H1 (cell line): ENCODE results near the gene DARS1. TPM values are rescaled to one million over a fixed set of nuclear protein-coding genes. Genes with fewer than 3 reads are reported as not detected.

Experiments used
- CTCF ChIA-PET: fragments of 300-600 bp; sonication (Branson Sonifier 250); formaldehyde crosslinking; loops from one replicate; lab custom pipeline; 2021; ENCODE audit not compliant: partially characterized antibody; lab: Charles Lee
- POLR2A ChIA-PET: fragments of 300-600 bp; sonication (Branson Sonifier 250); formaldehyde crosslinking; loops from one replicate; lab custom pipeline; 2021; ENCODE audit warnings: inconsistent platforms; ENCODE audit not compliant: partially characterized antibody; lab: Charles Lee
- DNase-seq, 2 experiments: peaks; one replicate each; pipeline versions ENCODE4 v3.0.0 to v3.0.0-alpha.2; 2010 to 2022; ENCODE audit warnings: low spot score in 2 of 2, low read depth in 1 of 2, mixed read lengths in 1 of 2
- FAIRE-seq: peaks from 2 replicates; lab custom pipeline; 2011; peaks lifted over from hg19 to GRCh38; lab: Jason Lieb, UNC
- H2AFZ ChIP-seq: 2 replicates; pipeline ENCODE4 v1.8.1; 2012; ENCODE audit warnings: low read length, inconsistent platforms
- H2AK5ac ChIP-seq: 2 replicates; pipeline ENCODE4 v1.6.1; 2013; ENCODE audit warnings: low read depth, low read length
- H2BK120ac ChIP-seq: replicated peaks from 2 replicates; pipeline ENCODE3; 2013; ENCODE audit warnings: low read depth, low read length, inconsistent platforms
- H2BK12ac ChIP-seq: 2 replicates; pipeline ENCODE4 v1.6.1; 2013; ENCODE audit warnings: low read depth, low read length
- H2BK15ac ChIP-seq: 2 replicates; pipeline ENCODE4 v1.6.1; 2013; ENCODE audit warnings: low read length
- H2BK20ac ChIP-seq: 2 replicates; pipeline ENCODE4 v1.6.1; 2013; ENCODE audit warnings: low read length
- H2BK5ac ChIP-seq: 2 replicates; pipeline ENCODE4 v1.6.1; 2013; ENCODE audit warnings: low read depth, low read length
- H3K14ac ChIP-seq: 2 replicates; pipeline ENCODE4 v1.6.1; 2013; ENCODE audit warnings: inconsistent platforms; ENCODE audit not compliant: insufficient read length
- H3K18ac ChIP-seq: 2 replicates; pipeline ENCODE4 v1.6.1; 2013; ENCODE audit warnings: low read length; ENCODE audit errors: extremely low read depth
- H3K23ac ChIP-seq: 2 replicates; pipeline ENCODE4 v1.6.1; 2013; ENCODE audit warnings: inconsistent platforms; ENCODE audit not compliant: insufficient read length
- H3K23me2 ChIP-seq: 2 replicates; pipeline ENCODE4 v1.6.1; 2013; ENCODE audit warnings: low read depth, low read length
- H3K27ac ChIP-seq: 2 replicates; pipeline ENCODE4 v1.6.1; 2011; ENCODE audit warnings: low read depth, low read length, inconsistent platforms
- H3K27me3 ChIP-seq, 4 experiments: replicated peaks in 1 of 4; 1 replicate in 1 of 4; 2 replicates in 3 of 4; pipeline versions ENCODE4 v1.6.1 to v1.8.1; 2011 to 2013; ENCODE audit warnings: low read length in 3 of 4, mild to moderate bottlenecking in 3 of 4, inconsistent platforms in 2 of 4, mixed read lengths in 2 of 4, moderate library complexity in 1 of 4; ENCODE audit not compliant: control insufficient read depth in 3 of 4, insufficient read depth in 3 of 4; ENCODE audit errors: extremely low read depth in 1 of 4
- H3K36me3 ChIP-seq, 4 experiments: 2 replicates each; pipeline versions ENCODE4 v1.6.1 to v1.8.1; 2011 to 2013; ENCODE audit warnings: mild to moderate bottlenecking in 4 of 4, low read length in 3 of 4, moderate library complexity in 2 of 4, control low read depth in 1 of 4, inconsistent platforms in 1 of 4; ENCODE audit not compliant: insufficient read depth in 4 of 4, control insufficient read depth in 2 of 4
- H3K4ac ChIP-seq: replicated peaks from 2 replicates; pipeline ENCODE3; 2013; ENCODE audit warnings: low read length, low read depth, mixed read lengths, inconsistent platforms; ENCODE audit not compliant: insufficient read length
- H3K4me1 ChIP-seq, 4 experiments: replicated peaks in 1 of 4; 1 replicate in 1 of 4; 2 replicates in 3 of 4; pipeline versions ENCODE4 v1.6.1 to v1.8.1; 2011 to 2013; ENCODE audit warnings: low read length in 3 of 4, inconsistent platforms in 2 of 4, mixed read lengths in 1 of 4; ENCODE audit not compliant: insufficient read depth in 4 of 4, control insufficient read depth in 3 of 4
- H3K4me2 ChIP-seq, 2 experiments: 2 replicates each; pipeline versions ENCODE4 v1.6.1 to v1.8.1; 2011 to 2013; ENCODE audit warnings: low read depth in 2 of 2, low read length in 2 of 2, control low read depth in 1 of 2, inconsistent platforms in 1 of 2, mild to moderate bottlenecking in 1 of 2; ENCODE audit not compliant: insufficient read depth in 1 of 2
- H3K4me3 ChIP-seq, 4 experiments: fragments of 200-600, 300-600 bp in 1 of 4; sonication (generic), shearing (Covaris generic), sonication (Bioruptor Twin) in 1 of 4; 2 replicates each; pipeline versions ENCODE4 v1.5.1 to v1.8.1; 2011 to 2016; ENCODE audit warnings: low read length in 4 of 4, low read depth in 3 of 4, control low read depth in 2 of 4, inconsistent platforms in 2 of 4, mild to moderate bottlenecking in 2 of 4, mixed read lengths in 1 of 4, moderate library complexity in 1 of 4; ENCODE audit not compliant: insufficient read depth in 2 of 4; ENCODE audit errors: extremely low read depth in 1 of 4
- H3K56ac ChIP-seq: replicated peaks from 2 replicates; pipeline ENCODE3; 2013; ENCODE audit warnings: low read depth, mild to moderate bottlenecking, mixed read lengths, low read length, inconsistent platforms; ENCODE audit not compliant: insufficient read length
- H3K79me1 ChIP-seq: 2 replicates; pipeline ENCODE4 v1.6.1; 2013; ENCODE audit warnings: low read depth, low read length, control low read depth
- H3K79me2 ChIP-seq, 2 experiments: 2 replicates each; pipeline versions ENCODE4 v1.6.1 to v1.8.1; 2012 to 2013; ENCODE audit warnings: low read length in 2 of 2, mild to moderate bottlenecking in 2 of 2, inconsistent platforms in 1 of 2; ENCODE audit not compliant: insufficient read depth in 2 of 2, control insufficient read depth in 1 of 2
- H3K9ac ChIP-seq, 4 experiments: replicated peaks in 1 of 4; 1 replicate in 1 of 4; 2 replicates in 3 of 4; pipeline versions ENCODE4 v1.6.1 to v1.8.1; 2011 to 2013; ENCODE audit warnings: low read depth in 3 of 4, low read length in 3 of 4, control low read depth in 2 of 4, mild to moderate bottlenecking in 2 of 4, moderate library complexity in 2 of 4, inconsistent platforms in 1 of 4; ENCODE audit errors: extremely low read depth in 1 of 4
- H3K9me3 ChIP-seq, 2 experiments: 2 replicates each; pipeline versions ENCODE4 v1.6.1 to v1.8.1; 2012 to 2013; ENCODE audit warnings: mild to moderate bottlenecking in 2 of 2, moderate library complexity in 2 of 2, control low read depth in 1 of 2, inconsistent platforms in 1 of 2, low read depth in 1 of 2, low read length in 1 of 2, mixed read lengths in 1 of 2; ENCODE audit not compliant: insufficient read depth in 2 of 2
- H4K20me1 ChIP-seq, 2 experiments: replicated peaks in 1 of 2; 2 replicates each; pipeline versions ENCODE3 to v1.8.1; 2011 to 2013; ENCODE audit warnings: inconsistent platforms in 2 of 2, low read length in 2 of 2, mild to moderate bottlenecking in 1 of 2; ENCODE audit not compliant: insufficient read depth in 2 of 2, control insufficient read depth in 1 of 2
- H4K5ac ChIP-seq: 2 replicates; pipeline ENCODE4 v1.6.1; 2013; ENCODE audit warnings: low read length, low read depth, mixed read lengths, inconsistent platforms; ENCODE audit not compliant: insufficient read length
- H4K8ac ChIP-seq: 2 replicates; pipeline ENCODE4 v1.8.0; 2013; ENCODE audit warnings: mild to moderate bottlenecking, moderate library complexity, low read length, inconsistent platforms; ENCODE audit not compliant: insufficient read depth; ENCODE audit errors: extremely low read depth
- H4K91ac ChIP-seq: replicated peaks from 2 replicates; pipeline ENCODE3; 2013; ENCODE audit warnings: low read length, mixed read lengths, inconsistent platforms; ENCODE audit not compliant: insufficient read length
- BRCA1 ChIP-seq: IDR thresholded peaks from 2 replicates; pipeline ENCODE4 v1.6.1; 2012; ENCODE audit warnings: low read depth, low read length, improper control_type of control experiment
- CBX5 ChIP-seq: fragments of 300-800, 300-1000 bp; sonication (generic); IDR thresholded peaks from 2 replicates; pipeline ENCODE4 v1.7.1; 2016; ENCODE audit warnings: antibody characterized with exemption, low read length, low read depth
- CBX8 ChIP-seq: fragments of 300-800, 300-1000 bp; sonication (generic); IDR thresholded peaks from 2 replicates; pipeline ENCODE4 v1.7.1; 2016; ENCODE audit warnings: low read depth, low read length, borderline replicate concordance
- CHD1 ChIP-seq: IDR thresholded peaks from 2 replicates; pipeline ENCODE4 v1.6.1; 2012; ENCODE audit warnings: low read depth, low read length, improper control_type of control experiment
- JUND ChIP-seq: IDR thresholded peaks from 2 replicates; pipeline ENCODE4 v1.6.1; 2011; ENCODE audit warnings: mild to moderate bottlenecking, improper control_type of control experiment, low read length
- NANOG ChIP-seq: IDR thresholded peaks from 2 replicates; pipeline ENCODE4 v1.6.1; 2011; ENCODE audit warnings: low read length, low read depth, mild to moderate bottlenecking, inconsistent platforms; ENCODE audit not compliant: insufficient read depth, poor library complexity, severe bottlenecking
- POLR2AphosphoS5 ChIP-seq: IDR thresholded peaks from 2 replicates; pipeline ENCODE4 v1.6.1; 2011; ENCODE audit warnings: low read depth, low read length
- RAD21 ChIP-seq, 2 experiments: IDR thresholded peaks in 1 of 2; conservative IDR thresholded peaks in 1 of 2; 2 replicates each; pipeline ENCODE4 v1.6.1; 2011; ENCODE audit warnings: low read depth in 2 of 2, low read length in 2 of 2, improper control_type of control experiment in 1 of 2, inconsistent platforms in 1 of 2, mild to moderate bottlenecking in 1 of 2, moderate library complexity in 1 of 2
- RBBP5 ChIP-seq: IDR thresholded peaks from 2 replicates; pipeline ENCODE4 v1.7.1; 2012; ENCODE audit warnings: low read depth, mild to moderate bottlenecking, inconsistent platforms, low read length, moderate library complexity, borderline replicate concordance
- TAF1 ChIP-seq: IDR thresholded peaks from 2 replicates; pipeline ENCODE4 v1.6.1; 2011; ENCODE audit warnings: mild to moderate bottlenecking, low read depth, low read length
- YY1 ChIP-seq: IDR thresholded peaks from 2 replicates; pipeline ENCODE4 v1.6.1; 2011; ENCODE audit warnings: low read depth, mild to moderate bottlenecking, low read length
- WGBS, 2 experiments: shearing (Covaris generic) in 1 of 2; methylation state at CpG; one replicate each; pipeline versions ENCODE4 v1.1.6 to v1.1.7; 2013 to 2015; ENCODE audit warnings: low lambda C conversion rate in 2 of 2, mixed read lengths in 2 of 2, inconsistent platforms in 1 of 2, low coverage in 1 of 2, missing lambda C conversion rate in 1 of 2; ENCODE audit not compliant: insufficient replicate concordance in 2 of 2, insufficient coverage in 1 of 2, insufficient read length in 1 of 2; ENCODE audit errors: extremely low coverage in 1 of 2, missing lambda C conversion rate in 1 of 2; 5-methylcytosine and 5-hydroxymethylcytosine counted together
- polyA plus RNA-seq, 7 experiments: library from polyadenylated mRNA; depleted of rRNA in 3 of 7; stranded (reverse) in 5 of 7; unstranded in 2 of 7; fragments of >200 nt in 5 of 7; fragments of 200-250 nt in 2 of 7; gene quantifications; 1 replicate in 5 of 7; 2 replicates in 1 of 7; 4 replicates in 1 of 7; pipeline versions ENCODE4 v1.2.1 to v1.2.3, GENCODE V29; 2011 to 2013; ENCODE audit warnings: missing spikeins in 2 of 7, mixed read lengths in 2 of 7
- total RNA-seq: library from RNA; stranded (reverse); fragmentation: NEBNext Ultra II Directional; extraction: Animal tissue kit (Norgen Biotek cat#: 25700); gene quantifications from 2 replicates; pipeline ENCODE4 v1.2.1, GENCODE V29; 2021
- TF ChIP-seq, protein P1 (sequence below): IDR thresholded peaks from 2 replicates; pipeline ENCODE4 v1.6.1; 2011; ENCODE audit warnings: low read length, improper control_type of control experiment

Gene DARS1
- total and polyA plus RNA-seq, 2 of the 8 experiments (the other 6 are each of a cell fraction or from before 2014, with no cell fraction given), result 61.7 to 85.9 TPM

DNA sequence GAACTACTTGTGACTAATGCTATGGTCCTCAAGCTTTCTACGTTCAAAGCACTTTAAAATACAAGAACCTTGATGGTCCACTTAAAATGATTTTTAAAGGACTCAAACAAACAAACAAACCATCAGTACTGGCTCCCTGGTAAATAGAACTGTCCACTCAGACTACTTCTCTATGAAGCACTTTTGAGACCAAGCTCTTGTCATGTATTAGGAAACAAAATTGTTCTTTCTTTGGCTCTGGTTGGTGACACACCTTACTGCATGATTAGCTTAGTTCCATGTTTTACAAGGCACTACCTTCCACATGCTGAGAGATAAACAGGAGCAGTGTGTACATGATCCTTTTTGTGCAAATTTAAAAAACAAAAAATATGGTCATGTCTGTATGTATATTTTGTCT lies 19.7 kb downstream of the DARS1 start:
- FAIRE-seq, result no peak

More for the DNA sequence above, 19.7 kb downstream of the DARS1 start:
- Histone ChIP-seq H2BK20ac (no peak overlapping the region), H3K4me3 (no peak overlapping the region), H3K4me1 (peaks cover 0 to 5% (median 2%) of the 10 kb centered on the region in 4 experiments; a peak in 3 of 7 replicates), H3K9me3 (no peaks in the 10 kb centered on the region), H3K18ac (no peak overlapping the region), H3K27ac (no peak overlapping the region), H3K79me1 (no peaks in the 10 kb centered on the region; the same call in 1 of the 2 replicates), H3K23ac (no peak overlapping the region), H2BK12ac (no peak overlapping the region), H3K9ac (no peak overlapping the region), H3K56ac (no peak overlapping the region), H4K8ac (no peak overlapping the region), H2BK15ac (no peak overlapping the region), H3K79me2 (peaks cover 0 to 30% of the 10 kb centered on the region in 2 experiments; a peak in 2 of 4 replicates), H2AK5ac (no peak overlapping the region), H4K20me1 (peaks cover 0 to 2% of the 10 kb centered on the region in 2 experiments), H2BK120ac (no peak overlapping the region), H3K4me2 (no peak overlapping the region), H3K23me2 (no peaks in the 10 kb centered on the region), H4K91ac (no peak overlapping the region), H2AFZ (no peak overlapping the region), H3K36me3 (peaks cover 0 to 2% (median 0%) of the 10 kb centered on the region in 4 experiments; a peak in 1 of 8 replicates), H2BK5ac (no peak overlapping the region), H4K5ac (no peak overlapping the region), H3K4ac (no peak overlapping the region), H3K27me3 (no peaks in the 10 kb centered on the region), H3K14ac (no peak overlapping the region)
- ChIA-PET CTCF (interaction anchor here (0.6 kb wide), 1 partner anchor 84 kb away, joined by 3 read pairs; no protein-coding TSS in a partner anchor), POLR2A (interaction anchor here (0.9 to 1.2 kb wide), 2 partner anchors 10 to 14 kb away, joined by 3 read pairs; no protein-coding TSS in a partner anchor)
- no peak for DNase-seq
- TF ChIP-seq POLR2AphosphoS5, result no peak
- no peak for TF ChIP-seq RBBP5
- no peak for TF ChIP-seq CBX5
- no peak for TF ChIP-seq CBX8
- TF ChIP-seq YY1, result no peak
- TF ChIP-seq, protein P1, sequence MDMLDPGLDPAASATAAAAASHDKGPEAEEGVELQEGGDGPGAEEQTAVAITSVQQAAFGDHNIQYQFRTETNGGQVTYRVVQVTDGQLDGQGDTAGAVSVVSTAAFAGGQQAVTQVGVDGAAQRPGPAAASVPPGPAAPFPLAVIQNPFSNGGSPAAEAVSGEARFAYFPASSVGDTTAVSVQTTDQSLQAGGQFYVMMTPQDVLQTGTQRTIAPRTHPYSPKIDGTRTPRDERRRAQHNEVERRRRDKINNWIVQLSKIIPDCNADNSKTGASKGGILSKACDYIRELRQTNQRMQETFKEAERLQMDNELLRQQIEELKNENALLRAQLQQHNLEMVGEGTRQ, result no peak
- TF ChIP-seq BRCA1, result no peak
- no peak for TF ChIP-seq RAD21 (IDR thresholded peaks at IDR 0.05 in 1 of 2, conservative IDR thresholded peaks at IDR 0.05 in 1 of 2; ENCODE audit: low read depth in 2 of 2, low read length in 2 of 2)
- no peak for TF ChIP-seq CHD1
- TF ChIP-seq JUND, result no peak
- TF ChIP-seq NANOG, result no peak
- TF ChIP-seq TAF1, result no peak
- 84% methylated on average over 1 of the region's 1 CpG; no CpG with 5 or more reads in 1 of the 2 experiments for WGBS, 2 experiments
